ENCODE measurements around the gene RABIF. TPM values are rescaled to one million over a fixed set of nuclear protein-coding genes. Genes with fewer than 3 reads are reported as not detected.

Gene RABIF
- total and polyA plus RNA-seq, 10 of the 15 experiments (the other 5 are each of a cell fraction or from before 2014, with no cell fraction given): 4.7 to 18.2 (median 8.8) TPM

DNA sequence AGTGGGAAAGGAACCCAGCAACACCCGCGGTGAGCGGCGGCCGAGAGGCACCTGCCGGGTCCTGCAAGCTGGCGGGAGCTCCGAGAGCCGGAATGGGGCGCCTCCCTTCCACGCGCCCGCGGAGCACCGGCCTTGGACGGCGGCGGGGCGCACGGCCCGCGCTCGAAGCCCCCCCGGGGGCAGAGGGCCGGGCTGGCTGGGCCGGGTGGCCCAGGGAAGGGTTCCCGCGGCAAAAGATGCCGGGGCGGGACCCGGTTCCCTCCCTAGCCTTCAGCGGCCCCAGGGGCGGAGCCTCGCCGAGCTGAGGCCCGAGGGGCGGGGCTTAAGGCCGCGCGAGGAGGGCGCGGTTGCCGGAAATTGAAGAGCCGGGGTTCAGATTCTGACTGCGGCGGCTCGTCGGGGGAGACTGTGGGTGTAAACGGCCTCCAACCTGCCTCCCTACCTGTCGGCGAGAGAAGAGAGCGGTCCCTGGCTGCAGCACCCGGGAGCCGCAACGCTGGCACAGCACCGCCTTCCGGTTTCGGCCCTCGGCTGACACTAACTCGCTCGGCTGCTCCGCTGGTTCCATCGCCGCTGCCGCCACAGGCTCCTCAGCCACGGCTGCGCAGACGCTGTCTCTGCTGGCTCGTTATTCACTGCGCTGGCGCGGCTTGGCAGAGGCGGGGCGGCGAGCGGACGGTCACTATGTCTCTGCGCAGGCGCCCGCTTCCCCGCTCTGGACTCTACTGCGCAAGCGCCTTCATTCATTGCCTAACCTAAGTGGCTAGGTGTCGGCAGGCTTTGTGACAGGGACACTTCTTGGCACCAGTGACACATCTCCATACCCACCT lies at the start of gene RABIF (continued):
- no peak for TF ChIP-seq SIX5 (IDR thresholded peaks at IDR 0.05; ENCODE audit: low read depth, low read length, severe bottlenecking)
- TF ChIP-seq SUPT20H (IDR thresholded peaks at IDR 0.05; ENCODE audit: borderline replicate concordance, control insufficient read depth, low read depth, low read length): no peak
- TF ChIP-seq HCFC1 (IDR thresholded peaks at IDR 0.05; ENCODE audit: low read length): no peak
- TF ChIP-seq RELA (IDR thresholded peaks at IDR 0.05; ENCODE audit: borderline replicate concordance, partially characterized antibody): peak; percentile 82
- TF ChIP-seq ZZZ3 (IDR thresholded peaks at IDR 0.05; ENCODE audit: control insufficient read depth, insufficient read length, low read depth): no peak
- peak; percentile 12 for TF ChIP-seq SP1 (IDR thresholded peaks at IDR 0.05; ENCODE audit: low read depth, low read length)
- TF ChIP-seq SUZ12 (IDR thresholded peaks at IDR 0.05; ENCODE audit: unreplicated experiment): no peak
- TF ChIP-seq, protein P1, sequence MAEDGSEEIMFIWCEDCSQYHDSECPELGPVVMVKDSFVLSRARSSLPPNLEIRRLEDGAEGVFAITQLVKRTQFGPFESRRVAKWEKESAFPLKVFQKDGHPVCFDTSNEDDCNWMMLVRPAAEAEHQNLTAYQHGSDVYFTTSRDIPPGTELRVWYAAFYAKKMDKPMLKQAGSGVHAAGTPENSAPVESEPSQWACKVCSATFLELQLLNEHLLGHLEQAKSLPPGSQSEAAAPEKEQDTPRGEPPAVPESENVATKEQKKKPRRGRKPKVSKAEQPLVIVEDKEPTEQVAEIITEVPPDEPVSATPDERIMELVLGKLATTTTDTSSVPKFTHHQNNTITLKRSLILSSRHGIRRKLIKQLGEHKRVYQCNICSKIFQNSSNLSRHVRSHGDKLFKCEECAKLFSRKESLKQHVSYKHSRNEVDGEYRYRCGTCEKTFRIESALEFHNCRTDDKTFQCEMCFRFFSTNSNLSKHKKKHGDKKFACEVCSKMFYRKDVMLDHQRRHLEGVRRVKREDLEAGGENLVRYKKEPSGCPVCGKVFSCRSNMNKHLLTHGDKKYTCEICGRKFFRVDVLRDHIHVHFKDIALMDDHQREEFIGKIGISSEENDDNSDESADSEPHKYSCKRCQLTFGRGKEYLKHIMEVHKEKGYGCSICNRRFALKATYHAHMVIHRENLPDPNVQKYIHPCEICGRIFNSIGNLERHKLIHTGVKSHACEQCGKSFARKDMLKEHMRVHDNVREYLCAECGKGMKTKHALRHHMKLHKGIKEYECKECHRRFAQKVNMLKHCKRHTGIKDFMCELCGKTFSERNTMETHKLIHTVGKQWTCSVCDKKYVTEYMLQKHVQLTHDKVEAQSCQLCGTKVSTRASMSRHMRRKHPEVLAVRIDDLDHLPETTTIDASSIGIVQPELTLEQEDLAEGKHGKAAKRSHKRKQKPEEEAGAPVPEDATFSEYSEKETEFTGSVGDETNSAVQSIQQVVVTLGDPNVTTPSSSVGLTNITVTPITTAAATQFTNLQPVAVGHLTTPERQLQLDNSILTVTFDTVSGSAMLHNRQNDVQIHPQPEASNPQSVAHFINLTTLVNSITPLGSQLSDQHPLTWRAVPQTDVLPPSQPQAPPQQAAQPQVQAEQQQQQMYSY (CRISPR knock-in tag; IDR thresholded peaks at IDR 0.05): no peak
- TF ChIP-seq, protein P2, sequence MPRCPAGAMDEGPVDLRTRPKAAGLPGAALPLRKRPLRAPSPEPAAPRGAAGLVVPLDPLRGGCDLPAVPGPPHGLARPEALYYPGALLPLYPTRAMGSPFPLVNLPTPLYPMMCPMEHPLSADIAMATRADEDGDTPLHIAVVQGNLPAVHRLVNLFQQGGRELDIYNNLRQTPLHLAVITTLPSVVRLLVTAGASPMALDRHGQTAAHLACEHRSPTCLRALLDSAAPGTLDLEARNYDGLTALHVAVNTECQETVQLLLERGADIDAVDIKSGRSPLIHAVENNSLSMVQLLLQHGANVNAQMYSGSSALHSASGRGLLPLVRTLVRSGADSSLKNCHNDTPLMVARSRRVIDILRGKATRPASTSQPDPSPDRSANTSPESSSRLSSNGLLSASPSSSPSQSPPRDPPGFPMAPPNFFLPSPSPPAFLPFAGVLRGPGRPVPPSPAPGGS (IDR thresholded peaks at IDR 0.05; ENCODE audit: borderline replicate concordance, insufficient read depth, low read depth, low read length, poor library complexity, severe bottlenecking): no peak
- no peak for TF ChIP-seq IKZF2 (IDR thresholded peaks at IDR 0.05)
- no peak for TF ChIP-seq FOS (IDR thresholded peaks at IDR 0.05; ENCODE audit: borderline replicate concordance, extremely low read depth, insufficient read length)
- peak; percentile 41; the same call in 2 of the 3 replicates for TF ChIP-seq POU2F2 (IDR thresholded peaks at IDR 0.05; ENCODE audit: borderline replicate concordance, low read depth, low read length)
- TF ChIP-seq, protein P3, sequence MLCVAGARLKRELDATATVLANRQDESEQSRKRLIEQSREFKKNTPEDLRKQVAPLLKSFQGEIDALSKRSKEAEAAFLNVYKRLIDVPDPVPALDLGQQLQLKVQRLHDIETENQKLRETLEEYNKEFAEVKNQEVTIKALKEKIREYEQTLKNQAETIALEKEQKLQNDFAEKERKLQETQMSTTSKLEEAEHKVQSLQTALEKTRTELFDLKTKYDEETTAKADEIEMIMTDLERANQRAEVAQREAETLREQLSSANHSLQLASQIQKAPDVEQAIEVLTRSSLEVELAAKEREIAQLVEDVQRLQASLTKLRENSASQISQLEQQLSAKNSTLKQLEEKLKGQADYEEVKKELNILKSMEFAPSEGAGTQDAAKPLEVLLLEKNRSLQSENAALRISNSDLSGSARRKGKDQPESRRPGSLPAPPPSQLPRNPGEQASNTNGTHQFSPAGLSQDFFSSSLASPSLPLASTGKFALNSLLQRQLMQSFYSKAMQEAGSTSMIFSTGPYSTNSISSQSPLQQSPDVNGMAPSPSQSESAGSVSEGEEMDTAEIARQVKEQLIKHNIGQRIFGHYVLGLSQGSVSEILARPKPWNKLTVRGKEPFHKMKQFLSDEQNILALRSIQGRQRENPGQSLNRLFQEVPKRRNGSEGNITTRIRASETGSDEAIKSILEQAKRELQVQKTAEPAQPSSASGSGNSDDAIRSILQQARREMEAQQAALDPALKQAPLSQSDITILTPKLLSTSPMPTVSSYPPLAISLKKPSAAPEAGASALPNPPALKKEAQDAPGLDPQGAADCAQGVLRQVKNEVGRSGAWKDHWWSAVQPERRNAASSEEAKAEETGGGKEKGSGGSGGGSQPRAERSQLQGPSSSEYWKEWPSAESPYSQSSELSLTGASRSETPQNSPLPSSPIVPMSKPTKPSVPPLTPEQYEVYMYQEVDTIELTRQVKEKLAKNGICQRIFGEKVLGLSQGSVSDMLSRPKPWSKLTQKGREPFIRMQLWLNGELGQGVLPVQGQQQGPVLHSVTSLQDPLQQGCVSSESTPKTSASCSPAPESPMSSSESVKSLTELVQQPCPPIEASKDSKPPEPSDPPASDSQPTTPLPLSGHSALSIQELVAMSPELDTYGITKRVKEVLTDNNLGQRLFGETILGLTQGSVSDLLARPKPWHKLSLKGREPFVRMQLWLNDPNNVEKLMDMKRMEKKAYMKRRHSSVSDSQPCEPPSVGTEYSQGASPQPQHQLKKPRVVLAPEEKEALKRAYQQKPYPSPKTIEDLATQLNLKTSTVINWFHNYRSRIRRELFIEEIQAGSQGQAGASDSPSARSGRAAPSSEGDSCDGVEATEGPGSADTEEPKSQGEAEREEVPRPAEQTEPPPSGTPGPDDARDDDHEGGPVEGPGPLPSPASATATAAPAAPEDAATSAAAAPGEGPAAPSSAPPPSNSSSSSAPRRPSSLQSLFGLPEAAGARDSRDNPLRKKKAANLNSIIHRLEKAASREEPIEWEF (IDR thresholded peaks at IDR 0.05; ENCODE audit: insufficient replicate concordance, low read depth, low read length): no peak
- TF ChIP-seq CREB1 (IDR thresholded peaks at IDR 0.05; ENCODE audit: low read depth): peak; percentile 53
- TF ChIP-seq, protein P4, sequence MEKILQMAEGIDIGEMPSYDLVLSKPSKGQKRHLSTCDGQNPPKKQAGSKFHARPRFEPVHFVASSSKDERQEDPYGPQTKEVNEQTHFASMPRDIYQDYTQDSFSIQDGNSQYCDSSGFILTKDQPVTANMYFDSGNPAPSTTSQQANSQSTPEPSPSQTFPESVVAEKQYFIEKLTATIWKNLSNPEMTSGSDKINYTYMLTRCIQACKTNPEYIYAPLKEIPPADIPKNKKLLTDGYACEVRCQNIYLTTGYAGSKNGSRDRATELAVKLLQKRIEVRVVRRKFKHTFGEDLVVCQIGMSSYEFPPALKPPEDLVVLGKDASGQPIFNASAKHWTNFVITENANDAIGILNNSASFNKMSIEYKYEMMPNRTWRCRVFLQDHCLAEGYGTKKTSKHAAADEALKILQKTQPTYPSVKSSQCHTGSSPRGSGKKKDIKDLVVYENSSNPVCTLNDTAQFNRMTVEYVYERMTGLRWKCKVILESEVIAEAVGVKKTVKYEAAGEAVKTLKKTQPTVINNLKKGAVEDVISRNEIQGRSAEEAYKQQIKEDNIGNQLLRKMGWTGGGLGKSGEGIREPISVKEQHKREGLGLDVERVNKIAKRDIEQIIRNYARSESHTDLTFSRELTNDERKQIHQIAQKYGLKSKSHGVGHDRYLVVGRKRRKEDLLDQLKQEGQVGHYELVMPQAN (conservative IDR thresholded peaks at IDR 0.05): peak; percentile 82
- no peak for TF ChIP-seq CBFB (IDR thresholded peaks at IDR 0.05; ENCODE audit: low read depth)

Data from GM12878 (cell line).